Mesenchymal stem cell (in vitro differentiated cells and primary cell): ENCODE measurements around the gene SULT1C2. TPM values are rescaled to one million over a fixed set of nuclear protein-coding genes. Genes with fewer than 3 reads are reported as not detected.

Experiments
- DNase-seq: peaks from one replicate; pipeline ENCODE4 v3.0.0-alpha.2; 2013
- H2AFZ ChIP-seq: one replicate; pipeline ENCODE4 v1.6.1; 2013; ENCODE audit warnings: low read depth, mild to moderate bottlenecking, control low read depth, inconsistent platforms, low read length, moderate library complexity
- H2AK5ac ChIP-seq: 2 replicates; pipeline ENCODE4 v1.6.1; 2013; ENCODE audit warnings: low read length, moderate library complexity, mild to moderate bottlenecking, inconsistent platforms; ENCODE audit not compliant: severe bottlenecking
- H2BK120ac ChIP-seq: one replicate; pipeline ENCODE4 v1.6.1; 2013; ENCODE audit warnings: low read depth, mild to moderate bottlenecking, inconsistent platforms, low read length, moderate library complexity
- H2BK12ac ChIP-seq, 2 experiments: one replicate each; pipeline ENCODE4 v1.6.1; 2013; ENCODE audit warnings: inconsistent platforms in 2 of 2, low read length in 2 of 2, mild to moderate bottlenecking in 2 of 2, moderate library complexity in 2 of 2, control low read depth in 1 of 2
- H2BK15ac ChIP-seq: one replicate; pipeline ENCODE4 v1.6.1; 2013; ENCODE audit warnings: mild to moderate bottlenecking, low read depth, inconsistent platforms; ENCODE audit not compliant: poor library complexity, severe bottlenecking
- H2BK5ac ChIP-seq: 2 replicates; pipeline ENCODE4 v1.6.1; 2013; ENCODE audit warnings: low read depth, mild to moderate bottlenecking, low read length, control low read depth, inconsistent platforms; ENCODE audit not compliant: poor library complexity, severe bottlenecking
- H3K14ac ChIP-seq, 2 experiments: one replicate each; pipeline ENCODE4 v1.6.1; 2013; ENCODE audit warnings: inconsistent platforms in 2 of 2, low read length in 2 of 2, control low read depth in 1 of 2, mild to moderate bottlenecking in 1 of 2, moderate library complexity in 1 of 2
- H3K18ac ChIP-seq, 2 experiments: one replicate each; pipeline ENCODE4 v1.6.1; 2013; ENCODE audit warnings: inconsistent platforms in 2 of 2, low read length in 2 of 2, control low read depth in 1 of 2, low read depth in 1 of 2, mild to moderate bottlenecking in 1 of 2
- H3K23ac ChIP-seq, 2 experiments: one replicate each; pipeline ENCODE4 v1.6.1; 2013; ENCODE audit warnings: inconsistent platforms in 2 of 2, low read length in 2 of 2, mild to moderate bottlenecking in 2 of 2, moderate library complexity in 2 of 2, control low read depth in 1 of 2
- H3K27ac ChIP-seq: 2 replicates; pipeline ENCODE4 v1.5.1; 2013; ENCODE audit warnings: mild to moderate bottlenecking, moderate library complexity, low read length, control low read depth, inconsistent platforms; ENCODE audit not compliant: poor library complexity, severe bottlenecking
- H3K27me3 ChIP-seq, 2 experiments: 2 replicates each; pipeline versions ENCODE4 v1.6.1 to v1.7.0; 2013; ENCODE audit warnings: low read length in 2 of 2, mild to moderate bottlenecking in 2 of 2, moderate library complexity in 2 of 2, control low read depth in 1 of 2, inconsistent platforms in 1 of 2; ENCODE audit not compliant: control insufficient read depth in 1 of 2, insufficient read depth in 1 of 2
- H3K36me3 ChIP-seq, 2 experiments: 2 replicates each; pipeline versions ENCODE4 v1.6.1 to v1.7.0; 2013; ENCODE audit warnings: low read length in 2 of 2, control low read depth in 1 of 2, inconsistent platforms in 1 of 2, low read depth in 1 of 2, mild to moderate bottlenecking in 1 of 2; ENCODE audit not compliant: insufficient read depth in 2 of 2, control insufficient read depth in 1 of 2
- H3K4ac ChIP-seq, 2 experiments: one replicate each; pipeline ENCODE4 v1.6.1; 2013; ENCODE audit warnings: inconsistent platforms in 2 of 2, low read length in 2 of 2, mild to moderate bottlenecking in 2 of 2, moderate library complexity in 2 of 2, control low read depth in 1 of 2, low read depth in 1 of 2
- H3K4me1 ChIP-seq: 2 replicates; pipeline ENCODE4 v1.6.1; 2013; ENCODE audit warnings: low read depth, low read length, control low read depth; ENCODE audit not compliant: control insufficient read depth, insufficient read depth
- H3K4me2 ChIP-seq: 2 replicates; pipeline ENCODE4 v1.6.1; 2013; ENCODE audit warnings: low read length, mild to moderate bottlenecking, inconsistent platforms; ENCODE audit not compliant: poor library complexity, severe bottlenecking
- H3K4me3 ChIP-seq, 2 experiments: 2 replicates each; pipeline versions ENCODE4 v1.5.1 to v1.7.0; 2013; ENCODE audit warnings: low read length in 2 of 2, mild to moderate bottlenecking in 2 of 2, control low read depth in 1 of 2, low read depth in 1 of 2; ENCODE audit not compliant: insufficient read depth in 1 of 2
- H3K79me1 ChIP-seq: replicated peaks from 2 replicates; pipeline ENCODE4 v1.6.1; 2013; ENCODE audit warnings: mild to moderate bottlenecking, control low read depth, low read length, inconsistent platforms; ENCODE audit not compliant: poor library complexity, severe bottlenecking
- H3K9ac ChIP-seq: 2 replicates; pipeline ENCODE4 v1.7.0; 2013; ENCODE audit warnings: mild to moderate bottlenecking, low read length, moderate library complexity
- H3K9me3 ChIP-seq: 2 replicates; pipeline ENCODE4 v1.7.0; 2013; ENCODE audit warnings: mild to moderate bottlenecking, low read length; ENCODE audit not compliant: control insufficient read depth
- H4K8ac ChIP-seq: one replicate; pipeline ENCODE4 v1.6.1; 2013; ENCODE audit warnings: inconsistent platforms, mild to moderate bottlenecking, low read length, moderate library complexity
- H4K91ac ChIP-seq: one replicate; pipeline ENCODE4 v1.6.1; 2013; ENCODE audit warnings: mild to moderate bottlenecking, low read length, inconsistent platforms
- WGBS: methylation state at CpG from one replicate; pipeline ENCODE4 v1.1.7; 2013; ENCODE audit warnings: mixed read lengths; 5-methylcytosine and 5-hydroxymethylcytosine counted together
- polyA plus RNA-seq, 2 experiments: library from polyadenylated mRNA; stranded (reverse); fragments of 200-250 nt; gene quantifications; one replicate each; pipeline ENCODE4 v1.2.3, GENCODE V29; 2013

SULT1C2 gene
- polyA plus RNA-seq (2013, experiment 1 of 2), result 0.28 TPM
- polyA plus RNA-seq (2013, experiment 2 of 2), result 0.34 TPM

GRCh38 chr2:108288534-108289106 lies at the start of gene SULT1C2:
TSS of gene SULT1C2 (plus strand) at chr2:108288895. CDS start at chr2:108293668, 4,773 bp downstream.
- Histone ChIP-seq H3K4me3 (no peak within 1 kb of the TSS), H3K4me2 (peak within 1 kb of the TSS; percentile 38), H3K9me3 (no peaks in the 10 kb centered on the region), H3K79me1 (peaks cover 14% of the 10 kb centered on the region), H2AFZ (no peak within 1 kb of the TSS), H2BK5ac (no peak within 1 kb of the TSS), H2BK120ac (no peak within 1 kb of the TSS), H3K23ac (no peak within 1 kb of the TSS), H3K9ac (no peak within 1 kb of the TSS), H4K8ac (no peak within 1 kb of the TSS), H3K27ac (peak within 1 kb of the TSS; percentile 74), H3K4ac (no peak within 1 kb of the TSS), H2BK12ac (no peak within 1 kb of the TSS), H3K18ac (no peak within 1 kb of the TSS), H2AK5ac (peak within 1 kb of the TSS; percentile 80), H2BK15ac (no peak within 1 kb of the TSS), H3K4me1 (peaks cover 11% of the 10 kb centered on the region), H3K36me3 (no peaks in the 10 kb centered on the region), H3K27me3 (no peaks in the 10 kb centered on the region), H4K91ac (no peak within 1 kb of the TSS), H3K14ac (no peak within 1 kb of the TSS)
- no peak for DNase-seq
- 15% methylated on average over 7 of the region's 7 CpGs for WGBS

GRCh38 chr2:108239786-108240185 lies 48.9 kb upstream of the SULT1C2 start, which contains the start of gene SULT1C3:
TSS of gene SULT1C3 (plus strand) at chr2:108239968. CDS start at chr2:108247195, 7,227 bp downstream.
- Histone ChIP-seq H3K9me3 (peaks cover 3% of the 10 kb centered on the region), H3K9ac (no peak within 1 kb of the TSS), H3K4me2 (no peak within 1 kb of the TSS), H2AFZ (no peak within 1 kb of the TSS), H3K23ac (no peak within 1 kb of the TSS), H4K91ac (no peak within 1 kb of the TSS), H3K4me1 (no peaks in the 10 kb centered on the region), H2BK5ac (no peak within 1 kb of the TSS), H3K27ac (no peak within 1 kb of the TSS), H3K14ac (no peak within 1 kb of the TSS), H2BK120ac (no peak within 1 kb of the TSS), H3K18ac (peak within 1 kb of the TSS in 1 of 2 experiments; percentile 11), H2BK12ac (no peak within 1 kb of the TSS), H3K36me3 (peaks cover 0 to 4% of the 10 kb centered on the region in 2 experiments), H2AK5ac (no peak within 1 kb of the TSS), H2BK15ac (no peak within 1 kb of the TSS), H4K8ac (no peak within 1 kb of the TSS), H3K27me3 (no peaks in the 10 kb centered on the region), H3K79me1 (peaks cover 2% of the 10 kb centered on the region), H3K4me3 (no peak within 1 kb of the TSS), H3K4ac (no peak within 1 kb of the TSS)
- 68% methylated on average over 2 of the region's 2 CpGs for WGBS
- DNase-seq, result no peak

GRCh38 chr2:108240966-108241365 lies 47.7 kb upstream of the SULT1C2 start:
- WGBS, result 88% methylated on average over 3 of the region's 5 CpGs
- H3K18ac ChIP-seq, result no peak overlapping the region
- no peak overlapping the region for H3K4ac ChIP-seq
- no peak overlapping the region for H3K4me3 ChIP-seq
- H3K4me2 ChIP-seq, result no peak overlapping the region
- no peak overlapping the region for H4K8ac ChIP-seq
- H3K79me1 ChIP-seq, result peaks cover 2% of the 10 kb centered on the region
- no peak overlapping the region for H2BK120ac ChIP-seq
- no peak overlapping the region for H2BK5ac ChIP-seq
- H3K23ac ChIP-seq, result no peak overlapping the region
- no peak overlapping the region for H2BK12ac ChIP-seq
- H3K9me3 ChIP-seq, result peaks cover 3% of the 10 kb centered on the region
- no peak overlapping the region for H3K27ac ChIP-seq
- no peak for DNase-seq
- H3K36me3 ChIP-seq, result peaks cover 0 to 4% of the 10 kb centered on the region in 2 experiments
- no peak overlapping the region for H2AFZ ChIP-seq
- no peak overlapping the region for H4K91ac ChIP-seq
- H2AK5ac ChIP-seq, result no peak overlapping the region
- no peak overlapping the region for H3K14ac ChIP-seq
- no peaks in the 10 kb centered on the region for H3K27me3 ChIP-seq
- no peak overlapping the region for H3K9ac ChIP-seq
- H3K4me1 ChIP-seq, result no peaks in the 10 kb centered on the region
- no peak overlapping the region for H2BK15ac ChIP-seq

- DNase-seq, result no peak
- H2BK5ac ChIP-seq, result no peak overlapping the region
- peaks cover 2% of the 10 kb centered on the region for H3K79me1 ChIP-seq
- WGBS, result 50% methylated on average over 1 of the region's 1 CpG
- no peak overlapping the region for H3K4me3 ChIP-seq
- H2BK12ac ChIP-seq, result no peak overlapping the region
- no peak overlapping the region for H2AFZ ChIP-seq
- H3K4ac ChIP-seq, result no peak overlapping the region
- H4K8ac ChIP-seq, result no peak overlapping the region
- no peak overlapping the region for H4K91ac ChIP-seq
- no peak overlapping the region for H3K27ac ChIP-seq
- no peak overlapping the region for H2AK5ac ChIP-seq
- no peak overlapping the region for H3K14ac ChIP-seq
- H2BK15ac ChIP-seq, result no peak overlapping the region
- peak overlapping the region; percentile 9 for H3K9ac ChIP-seq
- peaks cover 0 to 4% of the 10 kb centered on the region in 2 experiments for H3K36me3 ChIP-seq
- no peak overlapping the region for H3K4me2 ChIP-seq
- H3K23ac ChIP-seq, result no peak overlapping the region
- no peaks in the 10 kb centered on the region for H3K27me3 ChIP-seq
- no peaks in the 10 kb centered on the region for H3K4me1 ChIP-seq
- H2BK120ac ChIP-seq, result no peak overlapping the region
- no peaks in the 10 kb centered on the region for H3K9me3 ChIP-seq
- H3K18ac ChIP-seq, result no peak overlapping the region
These were observed 45.1 kb upstream of the SULT1C2 start for GRCh38 chr2:108243566-108243965.
